CD4-positive, alpha-beta T cell treated with Interleukin-21 for 1 hour (primary cell): ENCODE measurements around the gene NUDT4.
"Not testable (repeated sequence)": the region's sequence is repeated elsewhere in the genome, so short reads cannot be mapped to it uniquely, and the experiment has no call there.

Experiments
- DNase-seq: peaks from one replicate; pipeline ENCODE4 v3.0.0-alpha.2; 2020

The NUDT4 gene

DNA sequence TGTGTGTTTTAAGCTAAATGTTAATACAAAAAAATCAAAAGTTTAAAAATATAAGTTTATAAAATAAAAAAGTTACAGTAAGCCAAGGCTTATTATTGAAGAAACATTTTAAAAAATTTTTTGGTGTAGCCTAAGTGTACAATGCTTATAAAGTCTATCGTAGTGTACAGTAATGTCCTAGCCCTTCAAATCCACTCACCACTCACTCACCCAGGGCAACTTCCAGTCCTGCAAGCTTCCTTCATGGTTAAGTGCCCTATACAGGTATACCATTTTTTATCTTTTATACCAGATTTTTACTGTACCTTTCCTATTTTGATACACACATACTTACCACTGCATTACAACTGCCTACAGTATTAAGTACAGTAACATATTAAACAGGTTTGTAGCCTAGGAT, 52.1 kb downstream of the NUDT4 start:
- no peak for DNase-seq

- no peak for DNase-seq
Measured at GRCh38 chr12:93430280-93430679, 52.6 kb downstream of the NUDT4 start.

GRCh38 chr12:93432031-93432430, 54.3 kb downstream of the NUDT4 start:
- DNase-seq = not testable (repeated sequence)

GRCh38 chr12:93434256-93434865, 56.6 kb downstream of the NUDT4 start:
- DNase-seq = no peak

DNA sequence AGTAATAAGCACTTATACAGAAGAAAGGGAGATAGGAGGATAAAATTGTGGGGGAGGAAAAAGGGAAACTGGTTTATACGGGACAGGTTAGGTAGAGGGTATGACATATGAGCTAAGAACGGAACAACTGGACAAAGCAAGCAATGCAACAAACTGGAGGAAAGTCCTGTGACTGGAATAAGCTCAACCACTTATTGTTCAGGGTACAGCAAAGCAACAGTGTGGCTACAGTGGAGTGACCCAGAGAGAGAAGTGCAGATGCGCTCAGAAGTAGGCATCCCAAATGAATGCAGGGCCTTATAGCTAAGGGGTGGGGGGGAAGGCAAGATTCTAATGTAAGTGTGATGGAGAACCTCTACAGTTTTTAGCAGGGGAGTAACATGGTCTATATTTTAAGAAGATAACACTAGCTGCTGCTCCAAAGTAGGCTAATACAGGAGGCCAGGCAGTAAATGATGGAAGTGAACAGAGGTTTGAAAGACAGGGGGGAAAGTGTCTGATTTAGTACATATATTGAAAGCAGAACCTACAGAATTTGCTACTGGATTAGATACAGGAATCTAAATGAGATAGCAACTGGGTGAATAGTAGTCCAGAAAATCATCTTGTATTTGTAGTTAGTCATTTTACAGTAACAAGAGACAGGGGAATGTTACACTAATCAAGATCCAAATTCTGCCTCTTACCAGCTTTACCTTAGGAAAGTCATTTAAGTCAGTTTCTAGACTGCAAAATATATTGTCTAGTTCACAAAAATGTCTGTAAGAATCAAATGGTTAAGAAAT, 60.7 kb downstream of the NUDT4 start:
- no peak for DNase-seq

DNA sequence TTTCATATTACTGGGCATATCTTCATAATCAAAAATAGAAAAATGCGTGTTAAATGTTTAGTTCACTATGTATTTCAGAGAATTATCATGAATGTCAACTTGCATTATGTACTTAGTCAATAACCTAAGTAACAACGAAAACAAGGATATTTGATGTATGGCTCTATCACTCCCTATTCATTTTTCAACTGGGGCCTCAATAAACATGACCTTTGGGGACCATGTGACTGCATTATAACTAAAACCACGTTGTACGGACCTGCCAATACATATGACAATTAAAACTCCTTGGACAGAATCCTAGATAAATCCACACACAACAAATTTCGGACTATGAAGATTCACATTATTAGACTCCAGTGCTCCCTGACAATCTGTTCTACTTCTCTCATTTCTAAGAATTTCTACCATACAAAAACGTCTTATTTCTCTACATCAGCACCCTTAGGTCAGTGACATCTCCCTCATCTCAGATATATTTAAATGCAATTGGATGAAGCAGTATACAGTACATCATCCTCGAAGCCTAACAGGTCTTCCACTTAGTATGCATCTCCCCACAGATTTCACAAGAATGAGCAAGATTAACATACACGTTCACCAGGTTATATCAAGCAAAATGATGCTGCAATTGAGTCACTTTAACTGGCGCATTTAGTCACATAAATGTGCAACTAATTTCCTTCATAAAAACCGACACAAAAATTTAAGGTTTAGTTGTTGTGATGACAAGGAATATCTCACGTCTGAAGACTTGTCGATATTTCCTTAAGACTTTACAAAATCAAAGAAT, 62.5 kb downstream of the NUDT4 start:
- no peak for DNase-seq

- peak; percentile 53 for DNase-seq
Measured at GRCh38 chr12:93441081-93441616, 63.4 kb downstream of the NUDT4 start.

DNA sequence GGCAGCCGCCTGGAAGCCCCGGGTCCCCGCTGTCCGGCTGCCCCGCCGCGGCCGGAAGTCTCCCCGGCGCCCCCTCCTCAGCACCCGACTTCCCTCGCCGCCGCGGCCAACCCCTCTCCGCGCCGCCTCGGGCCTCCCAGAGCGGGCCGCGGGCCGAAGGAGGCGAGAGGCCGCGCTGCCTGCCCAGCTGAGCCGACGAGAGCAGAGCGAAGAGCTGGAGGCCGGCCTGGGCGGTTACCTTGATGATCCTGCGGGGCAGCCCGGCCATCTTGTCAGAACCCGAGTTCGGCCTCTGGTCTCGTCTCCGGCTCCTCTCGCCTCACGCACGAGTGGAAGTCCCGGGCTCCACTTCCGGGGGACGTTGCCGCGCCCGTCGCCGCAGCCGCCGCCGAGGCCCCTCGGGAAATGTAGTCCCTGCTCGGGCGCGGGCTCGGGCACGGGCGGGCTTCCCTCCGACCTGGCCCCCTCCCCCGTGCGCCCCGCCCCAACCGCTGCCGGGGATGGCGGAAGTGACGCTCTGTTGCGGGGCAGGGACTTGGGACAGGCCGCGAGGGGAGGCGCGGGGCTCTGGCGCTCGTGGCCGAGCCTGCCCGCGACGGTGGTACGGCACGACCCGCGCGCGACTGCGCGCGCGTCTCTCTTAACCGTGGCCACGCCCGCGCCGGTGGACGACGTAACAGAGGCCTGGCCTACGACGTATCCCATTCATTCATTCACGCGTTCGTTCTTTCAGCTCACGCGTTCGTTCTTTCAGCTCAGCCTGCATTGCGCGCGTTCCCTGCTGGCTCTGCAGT, 64.1 kb downstream of the NUDT4 start, which contains the start of gene UBE2N:
Gene UBE2N, minus strand, starts transcription at position 331 of the 794 bp plus-strand sequence. Its CDS starts 63 bp downstream, at position 268.
- peak; percentile 97 for DNase-seq

DNA sequence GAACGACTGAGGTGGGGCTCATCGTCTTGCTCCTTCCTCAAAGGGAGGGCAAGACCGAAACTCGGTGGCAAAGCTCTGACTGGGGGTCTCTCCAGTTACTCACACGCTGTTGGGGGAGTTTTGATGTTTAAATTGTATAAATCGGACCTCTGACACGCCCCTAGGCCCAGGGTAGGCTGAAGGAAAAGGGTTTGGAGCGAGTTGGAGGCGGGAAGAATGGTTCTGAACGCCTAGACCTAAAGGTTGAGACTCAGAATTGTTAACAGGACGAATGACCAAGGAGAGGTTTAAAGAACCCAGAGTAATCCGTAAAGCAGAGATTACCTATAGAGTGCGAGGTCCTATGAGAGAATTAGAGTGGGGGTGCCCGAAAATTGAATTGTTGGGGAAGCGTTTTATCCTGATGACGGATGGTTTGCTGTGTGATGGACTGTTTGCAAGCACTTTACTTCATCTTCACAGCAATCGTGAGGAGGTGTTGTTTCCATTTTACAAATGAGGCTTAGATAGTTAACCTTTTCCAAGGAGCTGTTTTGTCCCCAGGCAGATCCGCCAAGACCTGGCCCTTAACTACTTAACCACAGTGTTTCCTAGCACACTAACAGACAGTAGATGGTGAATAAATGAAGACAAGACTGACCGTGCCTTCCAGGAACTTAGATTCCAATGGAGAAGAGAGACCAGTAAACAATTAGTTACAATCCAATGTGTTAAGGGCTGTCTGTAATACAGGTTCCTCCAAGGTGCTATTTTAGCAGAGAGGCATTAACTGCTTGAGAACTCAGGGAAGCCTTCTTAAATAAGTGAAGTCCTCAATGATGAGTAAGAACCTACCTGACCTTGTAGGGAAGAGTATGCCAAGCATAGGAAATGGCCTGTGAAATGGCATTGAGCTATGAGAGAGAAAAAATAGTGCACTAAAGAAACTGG, 65.0 kb downstream of the NUDT4 start:
- no peak for DNase-seq

- DNase-seq = no peak
Measured at GRCh38 chr12:93443576-93443975, 65.9 kb downstream of the NUDT4 start.

DNA sequence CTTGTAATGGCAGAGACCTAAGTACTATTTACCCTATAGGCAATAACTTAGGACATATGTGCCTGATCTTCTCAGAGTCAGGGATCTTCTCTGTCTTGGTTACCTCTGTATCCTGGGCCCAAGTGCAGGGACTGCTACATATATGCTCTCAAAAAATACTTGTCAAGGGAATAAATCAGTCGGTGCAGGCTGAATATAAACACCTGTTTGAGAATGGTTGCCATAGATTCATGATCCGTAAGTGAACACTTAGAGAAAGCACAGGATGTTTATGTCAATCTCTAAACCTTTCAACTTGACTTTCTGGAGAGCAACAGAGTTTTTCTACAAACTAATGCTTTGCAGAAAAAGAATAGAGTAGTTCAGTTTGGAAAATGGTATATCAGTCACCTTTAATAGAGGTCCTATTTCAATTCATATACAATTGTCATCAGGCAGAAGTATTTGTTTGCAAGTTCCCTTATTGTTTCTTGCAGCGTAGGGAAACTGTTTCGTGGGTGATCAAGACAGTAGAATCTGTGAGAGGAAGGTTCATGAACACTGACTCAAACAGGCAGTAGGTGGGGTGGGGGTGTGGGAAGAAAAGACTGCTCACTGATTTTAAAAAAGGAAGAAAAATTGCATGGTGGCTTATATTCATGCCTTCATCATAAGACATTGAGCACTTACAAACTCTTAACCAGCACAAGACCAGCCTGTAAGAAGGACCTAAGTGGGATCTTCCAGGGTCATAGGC, 70.0 kb downstream of the NUDT4 start:
- DNase-seq = no peak

DNA sequence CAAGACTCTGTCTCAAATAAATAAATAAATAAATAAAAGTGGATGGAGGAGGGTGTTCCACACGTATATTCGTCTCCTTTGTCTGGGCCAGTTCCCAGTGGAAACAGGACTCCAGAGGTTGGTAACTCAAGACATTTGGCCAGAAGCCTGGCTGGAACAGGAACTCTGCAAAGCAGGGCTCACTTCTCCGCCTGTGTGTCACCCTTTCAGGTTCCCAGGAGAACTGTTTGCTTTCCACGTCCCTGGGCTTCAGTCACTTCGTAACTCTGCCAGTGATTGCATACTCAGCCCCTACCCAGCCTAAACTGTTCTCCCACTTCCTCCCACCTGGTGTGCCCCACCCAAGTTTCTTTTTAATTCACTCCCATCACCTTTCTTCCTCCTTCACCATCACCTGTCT, 71.1 kb downstream of the NUDT4 start:
- DNase-seq = no peak

DNA sequence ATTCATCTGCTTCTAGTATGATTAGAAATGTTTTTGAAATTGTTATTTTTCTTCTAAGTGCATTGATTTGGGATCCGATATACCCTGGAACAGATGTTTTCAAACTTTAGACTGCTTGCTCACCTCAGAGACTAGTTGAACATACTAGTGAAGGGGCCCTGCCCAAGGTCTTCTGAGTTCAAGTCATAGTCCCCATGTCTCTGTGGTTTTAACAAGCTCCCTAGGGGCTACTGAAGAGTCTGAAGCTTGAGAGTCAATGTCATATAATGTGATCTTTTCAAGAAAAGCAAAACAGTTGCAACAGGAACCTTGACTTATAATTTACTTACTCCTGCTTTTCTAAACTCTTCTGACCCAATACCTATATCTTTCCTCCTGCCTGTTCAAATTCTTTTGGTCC, 71.6 kb downstream of the NUDT4 start:
- no peak for DNase-seq

GRCh38 chr12:93451423-93452158, 73.9 kb downstream of the NUDT4 start:
- no peak for DNase-seq

GRCh38 chr12:93453633-93454032, 75.9 kb downstream of the NUDT4 start:
- DNase-seq = no peak

DNA sequence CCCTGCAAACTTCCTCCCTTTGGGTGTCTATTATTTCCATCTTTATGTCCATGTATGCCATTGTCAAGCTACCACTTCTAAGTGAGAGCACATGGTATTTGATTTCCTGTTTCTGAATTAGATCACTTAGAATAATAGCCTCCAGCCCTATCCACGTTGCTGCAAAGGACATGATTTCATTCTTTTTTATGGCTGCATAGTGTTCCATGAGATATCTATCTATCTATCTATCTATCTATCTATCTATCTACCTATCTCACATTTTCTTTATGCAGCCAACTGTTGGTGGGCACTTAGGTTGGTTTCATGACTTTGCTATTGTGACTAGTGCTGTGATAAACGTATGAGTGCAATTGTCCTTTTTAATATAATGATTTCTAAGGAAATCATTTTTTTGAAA, 78.4 kb downstream of the NUDT4 start:
- DNase-seq = no peak
